TTC549 (cell line): ENCODE measurements around the gene SLC39A3.
"Not testable (repeated sequence)": the region's sequence is repeated elsewhere in the genome, so short reads cannot be mapped to it uniquely, and the experiment has no call there.

Experiments
- FAIRE-seq: peaks from 2 replicates; lab custom pipeline; 2012; peaks lifted over from hg19 to GRCh38; lab: Jason Lieb, UNC

The SLC39A3 gene

GRCh38 chr19:2722541-2723344 lies 17.1 kb downstream of the SLC39A3 start:
- FAIRE-seq, result no peak

DNA sequence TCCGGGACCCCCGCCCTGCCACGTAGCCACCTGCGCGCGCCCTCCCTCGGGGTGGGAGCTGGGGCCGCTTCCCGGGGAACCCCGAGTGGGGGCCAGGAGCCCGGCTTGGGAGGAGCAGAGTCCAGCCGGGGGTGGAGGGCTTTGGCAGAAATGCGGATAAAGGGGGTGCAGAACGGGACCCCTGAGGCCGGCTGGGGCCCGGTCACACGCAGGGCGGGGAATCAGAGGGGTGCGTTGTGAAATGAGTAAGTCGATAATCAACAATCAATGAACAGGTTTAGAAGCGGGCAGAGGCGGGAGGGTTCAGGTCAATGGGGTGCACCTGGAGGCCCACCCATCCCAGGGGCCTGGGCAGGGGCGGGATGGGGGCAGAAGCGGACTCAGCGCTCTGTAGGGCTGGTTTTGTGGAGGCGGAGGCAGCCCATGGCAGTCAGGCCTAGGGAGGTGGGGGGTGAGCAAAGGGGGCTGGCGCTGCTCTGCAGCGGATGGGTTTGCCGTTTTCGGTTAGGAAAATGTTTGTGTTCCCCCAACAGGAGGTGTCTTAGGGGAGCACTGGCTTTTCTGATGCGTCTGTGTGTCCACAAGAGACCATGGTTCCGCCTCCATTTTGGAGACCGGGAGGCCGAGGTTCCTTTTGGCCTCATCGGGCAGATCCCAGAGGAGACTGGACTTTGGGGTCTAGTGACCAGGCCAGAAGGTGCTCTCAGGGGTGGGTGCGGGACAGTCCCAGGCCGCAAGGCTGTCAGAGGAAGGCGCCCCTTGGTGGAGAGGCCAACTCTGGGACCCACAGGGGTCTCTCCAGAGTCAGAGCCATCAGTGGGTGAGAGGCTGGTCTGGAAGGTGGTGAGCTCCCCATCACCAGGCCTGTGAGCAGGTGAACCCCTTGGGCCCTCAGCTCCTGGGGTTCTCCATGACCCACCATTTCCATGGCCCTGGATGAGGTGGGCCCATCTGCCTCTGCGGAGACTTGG lies 18.0 kb downstream of the SLC39A3 start:
- no peak for FAIRE-seq

DNA sequence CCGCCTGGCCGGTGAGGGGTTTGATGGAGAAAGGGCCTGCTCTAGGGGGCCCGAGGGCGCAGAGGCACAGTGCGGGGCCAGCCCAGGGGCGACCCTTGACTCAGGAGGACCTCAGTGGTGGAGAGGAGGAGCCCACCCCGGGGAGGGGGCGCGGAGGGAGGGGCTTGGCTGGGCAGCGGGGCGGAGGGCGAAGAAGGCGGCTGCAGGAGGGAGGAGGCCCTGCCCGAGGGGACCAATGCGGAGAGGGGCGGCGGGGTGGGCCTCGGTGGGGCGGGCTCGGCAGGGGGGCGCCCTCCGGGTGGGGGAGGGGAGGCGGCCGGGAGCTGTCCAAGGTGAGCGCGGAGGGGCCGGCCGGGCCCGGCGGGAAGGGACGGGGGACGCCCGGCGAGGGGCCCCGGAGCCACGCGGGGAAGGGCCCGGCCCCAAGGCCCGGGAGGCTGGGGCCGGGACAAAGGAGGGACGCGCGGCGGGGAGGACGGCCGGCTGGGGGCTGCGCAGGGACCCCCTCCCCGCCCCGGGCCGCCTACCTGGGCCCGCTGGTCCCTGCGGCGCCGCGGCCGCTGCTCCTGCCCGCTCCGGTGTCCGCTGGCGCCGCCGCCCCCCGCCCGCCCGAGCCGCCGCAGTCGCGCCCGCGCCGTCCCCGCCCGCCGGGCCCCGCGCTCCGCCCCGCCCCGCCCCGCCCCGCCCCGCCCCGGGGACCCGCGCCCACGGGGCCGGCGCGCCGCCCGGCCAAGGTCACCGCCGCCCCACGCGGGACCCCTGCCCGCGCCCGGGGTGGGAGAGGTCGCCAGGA lies 18.8 kb downstream of the SLC39A3 start, which contains the start of gene DIRAS1:
TSS of gene DIRAS1 (minus strand) at position 596 of the 793 bp plus-strand sequence. CDS start 3,566 bp downstream, outside the sequence.
- FAIRE-seq, result no peak

DNA sequence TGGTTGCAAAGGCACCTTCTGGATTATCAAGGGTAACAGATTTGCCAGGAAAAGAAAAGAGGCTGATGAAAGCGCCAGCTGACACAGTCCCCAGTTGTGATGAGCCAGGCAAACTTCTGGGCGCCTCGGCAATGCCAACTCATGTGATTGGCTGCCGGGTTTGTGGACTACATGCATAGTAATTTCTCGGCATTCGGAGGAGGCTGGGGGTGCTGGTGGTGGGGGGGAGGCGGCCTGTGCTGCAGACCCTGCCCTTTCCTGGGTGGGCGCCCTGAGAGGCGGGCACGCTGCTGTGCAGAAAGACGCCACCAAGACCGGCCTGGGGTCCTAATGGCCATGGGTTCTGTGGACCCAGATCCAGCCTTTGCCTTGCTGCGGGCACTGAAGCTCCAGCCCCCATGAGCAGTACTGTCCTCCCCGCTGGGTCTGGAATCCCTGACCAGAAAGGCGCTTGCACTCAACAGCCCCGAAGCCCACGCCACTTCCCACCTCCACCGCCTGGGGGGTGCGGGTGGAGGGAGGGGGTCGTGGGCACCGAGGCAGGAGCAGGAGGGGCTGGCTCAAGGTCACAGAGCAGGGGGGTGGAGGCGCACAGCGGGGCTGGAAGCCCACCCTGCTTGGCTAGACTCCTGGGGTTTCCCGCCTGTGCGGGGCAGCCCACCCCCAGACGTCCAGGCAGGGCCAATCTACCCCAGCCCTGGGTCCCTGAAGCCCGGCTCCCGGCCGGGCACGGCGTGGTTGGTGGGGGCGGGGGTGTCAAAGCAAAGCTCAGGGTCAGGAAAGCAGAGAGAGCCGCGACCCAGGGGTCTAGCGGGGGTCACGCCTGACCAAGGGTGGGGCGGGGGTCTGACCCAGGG lies 19.7 kb downstream of the SLC39A3 start:
- FAIRE-seq, result no peak

GRCh38 chr19:2719232-2719735 lies 20.5 kb downstream of the SLC39A3 start:
- FAIRE-seq, result no peak

DNA sequence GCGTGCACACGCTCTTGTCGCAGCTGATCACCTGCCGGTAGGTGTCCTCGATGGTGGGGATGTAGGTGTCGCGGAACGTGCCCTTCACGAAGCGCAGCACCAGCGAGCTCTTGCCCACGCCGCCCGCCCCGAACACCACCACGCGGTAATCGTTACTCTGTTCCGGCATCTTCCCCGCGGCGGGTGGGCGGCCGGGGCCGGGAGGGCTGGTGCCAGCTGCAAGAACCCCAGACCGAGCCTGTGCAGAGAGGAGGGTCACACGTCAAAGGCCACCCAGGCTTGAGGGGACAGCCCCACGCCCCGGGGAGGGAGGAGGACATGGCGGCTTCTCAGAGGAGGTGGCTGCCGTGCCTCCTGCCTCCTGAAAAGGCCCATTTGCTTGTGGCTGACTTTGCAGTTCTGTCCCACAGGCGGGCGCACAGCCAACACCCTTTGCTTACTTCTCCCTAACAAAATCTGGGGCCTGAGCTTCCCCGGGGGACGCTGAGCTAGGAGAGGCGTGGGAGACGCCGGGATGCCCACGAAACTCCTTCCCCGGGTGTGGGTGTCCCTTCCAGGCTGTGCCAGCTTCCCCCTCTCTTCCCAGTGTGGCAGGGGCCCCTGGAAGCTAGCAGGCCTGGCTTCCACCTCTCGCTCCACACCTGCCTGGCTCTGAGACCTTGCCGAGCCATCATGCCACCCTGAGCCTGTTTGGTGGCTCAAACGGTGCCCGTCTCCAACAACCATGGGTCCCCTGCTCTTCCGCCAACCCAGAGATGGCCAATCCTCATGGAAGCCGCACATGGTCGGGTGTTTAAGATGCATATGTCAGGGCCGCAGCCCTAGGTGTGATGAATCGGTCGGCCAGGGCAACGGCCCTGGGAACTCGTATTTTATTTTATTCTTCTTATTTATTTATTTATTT lies 21.9 kb downstream of the SLC39A3 start:
- no peak for FAIRE-seq

DNA sequence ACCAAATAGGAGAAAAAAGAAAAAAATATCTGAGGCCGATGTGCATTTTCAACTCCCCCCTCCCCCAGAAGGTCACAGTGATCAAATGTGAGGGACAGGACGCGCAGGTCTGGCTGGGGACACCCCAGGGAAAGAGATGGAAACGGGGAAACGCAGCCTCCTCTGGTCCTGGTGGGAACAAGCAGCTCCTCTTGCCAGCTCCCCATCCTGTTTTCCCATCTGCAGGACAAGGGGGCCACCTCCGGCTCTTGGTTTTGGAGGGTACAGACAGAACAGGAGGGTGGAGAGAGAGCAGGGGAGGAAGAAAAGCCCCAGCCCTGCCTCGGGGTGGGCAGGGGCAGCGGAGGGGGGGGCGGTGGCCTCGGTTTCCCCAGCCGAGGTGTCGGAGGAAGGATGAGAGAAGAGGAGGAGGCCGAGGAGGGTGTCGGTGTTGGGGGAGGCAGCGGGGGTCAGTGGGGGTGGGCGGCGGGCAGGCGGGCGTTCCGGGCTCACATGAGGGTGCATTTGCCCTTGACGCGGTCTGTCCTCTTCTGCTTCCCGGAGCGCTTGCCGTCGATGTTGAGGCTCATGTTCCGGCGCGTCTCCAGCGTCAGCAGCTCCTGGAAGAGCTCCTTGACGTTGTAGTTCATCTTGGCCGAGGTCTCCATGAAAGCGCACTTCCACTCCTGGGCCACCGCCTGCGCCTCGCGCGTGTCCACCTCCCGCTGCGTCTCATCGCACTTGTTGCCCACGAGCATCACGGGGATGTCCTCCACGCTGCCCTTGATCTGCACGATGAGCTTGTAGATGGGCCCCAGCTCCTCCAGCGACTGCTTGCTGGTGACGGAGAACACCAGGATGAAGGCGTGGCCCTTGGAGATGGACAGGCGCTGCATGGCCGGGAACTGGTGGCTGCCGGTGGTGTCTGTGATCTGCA lies 22.8 kb downstream of the SLC39A3 start:
- FAIRE-seq, result no peak

GRCh38 chr19:2716275-2716650 lies 23.6 kb downstream of the SLC39A3 start:
- no peak for FAIRE-seq

DNA sequence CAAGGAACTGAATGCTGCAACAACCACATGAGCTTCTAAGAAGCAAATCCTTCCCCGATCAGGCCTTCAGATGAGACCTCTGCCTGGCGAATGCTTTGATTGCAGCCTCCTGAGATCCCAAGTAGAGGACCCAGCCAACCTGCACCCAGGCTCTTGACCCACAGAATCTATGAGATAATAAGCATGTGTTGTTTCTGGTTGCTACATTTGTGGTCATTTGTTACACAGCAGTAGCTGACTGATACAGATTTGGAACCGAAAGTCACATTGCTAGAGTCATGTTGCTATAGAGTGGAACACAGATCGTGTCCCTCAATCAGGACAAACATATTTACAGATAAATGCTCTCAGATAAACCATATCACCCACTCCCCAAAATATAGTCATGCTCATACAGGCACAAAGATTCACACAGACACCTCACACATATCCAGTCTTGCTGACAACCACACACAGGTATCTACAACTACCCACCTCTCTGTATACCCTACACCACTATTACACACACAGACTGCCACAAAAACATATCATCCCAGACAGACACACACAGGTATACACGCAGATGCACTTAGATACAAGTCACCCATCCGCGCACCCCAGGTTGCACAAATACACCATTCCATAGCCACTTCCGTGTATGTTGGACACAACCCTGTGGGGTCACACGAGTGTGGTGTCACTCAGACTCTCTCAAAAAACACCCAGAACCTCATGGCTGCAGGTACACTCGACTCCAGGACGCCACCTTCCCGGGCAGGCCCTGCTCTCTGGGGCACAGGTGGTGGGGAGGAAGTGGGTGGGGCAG lies 24.1 kb downstream of the SLC39A3 start:
- FAIRE-seq, result no peak

- no peak for FAIRE-seq
These were observed 25.1 kb downstream of the SLC39A3 start for GRCh38 chr19:2714531-2715269.

- not testable (repeated sequence) for FAIRE-seq
These were observed 25.7 kb downstream of the SLC39A3 start for GRCh38 chr19:2714102-2714501.

DNA sequence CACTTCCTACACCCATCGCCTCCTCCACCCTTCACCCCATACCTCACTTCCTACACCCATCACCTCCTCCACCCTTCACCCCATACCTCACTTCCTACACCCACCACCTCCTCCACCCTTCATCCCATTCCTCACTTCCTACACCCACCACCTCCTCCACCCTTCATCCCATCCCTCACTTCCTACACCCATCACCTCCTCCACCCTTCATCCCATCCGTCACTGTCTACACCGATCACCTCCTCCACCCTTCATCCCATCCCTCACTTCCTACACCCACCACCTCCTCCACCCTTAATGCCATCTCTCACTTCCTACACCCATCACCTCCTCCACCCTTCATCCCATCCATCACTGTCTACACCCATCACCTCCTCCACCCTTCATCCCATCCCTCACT lies 26.6 kb downstream of the SLC39A3 start:
- FAIRE-seq, result not testable (repeated sequence)

- FAIRE-seq, result no peak
These were observed 28.0 kb downstream of the SLC39A3 start for GRCh38 chr19:2711875-2712205.

- FAIRE-seq, result no peak
These were observed 28.5 kb downstream of the SLC39A3 start for GRCh38 chr19:2711172-2711874.

- no peak for FAIRE-seq
These were observed 33.6 kb downstream of the SLC39A3 start for GRCh38 chr19:2706251-2706650.

GRCh38 chr19:2703691-2704216 lies 36.1 kb downstream of the SLC39A3 start:
- no peak for FAIRE-seq

DNA sequence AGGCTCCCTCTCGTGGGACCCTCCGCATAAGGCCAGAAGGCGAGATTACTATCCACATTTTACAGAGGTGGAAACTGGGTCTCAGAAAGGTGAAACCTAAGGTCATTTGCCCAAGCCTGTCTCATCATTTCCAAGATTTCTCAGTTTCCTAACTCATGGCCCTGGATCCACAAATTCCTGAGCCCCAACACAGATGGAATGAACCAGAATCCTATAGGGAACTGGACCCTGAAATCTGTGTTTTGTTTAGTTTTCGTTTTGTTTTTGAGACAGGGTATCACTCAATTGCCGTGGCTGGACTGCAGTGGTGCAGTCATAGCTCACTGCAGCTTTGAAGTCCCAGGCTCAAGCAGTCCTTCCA lies 36.8 kb downstream of the SLC39A3 start:
- FAIRE-seq, result no peak
